Activated CD4-positive, alpha-beta T cell treated with anti-CD3 and anti-CD28 coated beads for 36 hours (primary cell): ENCODE results near the gene AP1S1. TPM values are rescaled to one million over a fixed set of nuclear protein-coding genes. Genes with fewer than 3 reads are reported as not detected.
"Not testable (repeated sequence)": the region's sequence is repeated elsewhere in the genome, so short reads cannot be mapped to it uniquely, and the experiment has no call there.

Experiments used
- ATAC-seq: fragments of 200-7000 bp; cut with Tn5 transposase; one replicate; pipeline ENCODE4 v1.10.0; 2021; ENCODE audit warnings: mild to moderate bottlenecking, moderate library complexity
- CTCF ChIA-PET: fragments of 350-600 bp; sonication (Branson Sonifier 250); formaldehyde crosslinking; loops from one replicate; lab custom pipeline; 2021; ENCODE audit warnings: antibody characterized with exemption; lab: Charles Lee
- POLR2A ChIA-PET: fragments of 350-600 bp; sonication (Branson Sonifier 250); formaldehyde crosslinking; loops from one replicate; lab custom pipeline; 2021; ENCODE audit warnings: antibody characterized with exemption, inconsistent platforms; lab: Charles Lee
- DNase-seq: peaks from one replicate; pipeline ENCODE4 v3.0.0-alpha.2; 2020
- H3K27ac Mint-ChIP-seq: one replicate; pipeline ENCODE4 v1.8.0; 2021; ENCODE audit warnings: mixed read lengths
- H3K27me3 Mint-ChIP-seq: one replicate; pipeline ENCODE4 v1.8.0; 2021; ENCODE audit warnings: mixed read lengths
- H3K36me3 Mint-ChIP-seq: one replicate; pipeline ENCODE4 v1.8.0; 2021; ENCODE audit warnings: low read depth, mixed read lengths
- H3K4me1 Mint-ChIP-seq: one replicate; pipeline ENCODE4 v1.8.0; 2021; ENCODE audit warnings: mixed read lengths
- H3K4me3 Mint-ChIP-seq: one replicate; pipeline ENCODE4 v1.8.0; 2021; ENCODE audit warnings: mild to moderate bottlenecking, moderate library complexity, mixed read lengths
- H3K9me3 Mint-ChIP-seq: one replicate; pipeline ENCODE4 v1.8.0; 2021; ENCODE audit warnings: low read depth, mixed read lengths
- intact Hi-C, 2 experiments: fragments of 100-400 bp; cut with DNase I in 1 of 2; cut with micrococcal nuclease in 1 of 2; formaldehyde crosslinking; loops; one replicate each; pipeline versions ENCODE4 v1.14.2 to v1.15.1; 2022 to 2024; cut with DNase I, micrococcal nuclease
- total RNA-seq, 2 experiments: library from RNA; stranded (reverse); gene quantifications; one replicate each; pipeline ENCODE4 v1.2.3, GENCODE V29; 2021

Gene AP1S1
- total RNA-seq, 2 experiments from 2014 or later, result 33.7 to 43.0 TPM

- no peak for DNase-seq
- ATAC-seq, result no peak
- CTCF ChIA-PET, result interaction anchor here (0.7 to 2.8 kb wide), 8 partner anchors 12 to 66 kb away, joined by 3 to 10 read pairs (median 4); no protein-coding TSS in a partner anchor
Observed at GRCh38 chr7:101125989-101126650, 28.2 kb upstream of the AP1S1 start.

GRCh38 chr7:101126651-101127459 is 27.4 kb upstream of the AP1S1 start, which contains the start of gene SERPINE1:
SERPINE1 (plus strand) TSS chr7:101127104; CDS start chr7:101128394, 1,290 bp downstream.
- H3K4me3 Mint-ChIP-seq, result no peak within 1 kb of the TSS
- ChIA-PET POLR2A (no interaction called here), CTCF (interaction anchor here (0.7 to 1.6 kb wide), 6 partner anchors 11 to 65 kb away, joined by 3 to 4 read pairs (median 3); no protein-coding TSS in a partner anchor)
- H3K27me3 Mint-ChIP-seq, result peaks cover 51% of the 10 kb centered on the region
- H3K4me1 Mint-ChIP-seq, result peaks cover 32% of the 10 kb centered on the region
- H3K9me3 Mint-ChIP-seq, result no peaks in the 10 kb centered on the region
- DNase-seq, result peak; percentile 60
- intact Hi-C loops, result no loop called here
- H3K27ac Mint-ChIP-seq, result no peak within 1 kb of the TSS
- no peaks in the 10 kb centered on the region for H3K36me3 Mint-ChIP-seq
- ATAC-seq, result peak; percentile 72

More at GRCh38 chr7:101125989-101126650, 28.2 kb upstream of the AP1S1 start:
- POLR2A ChIA-PET, result no interaction called here
- no peak overlapping the region for H3K4me3 Mint-ChIP-seq
- intact Hi-C loops, result no loop called here
- peaks cover 33% of the 10 kb centered on the region for H3K4me1 Mint-ChIP-seq
- peaks cover 52% of the 10 kb centered on the region for H3K27me3 Mint-ChIP-seq
- H3K9me3 Mint-ChIP-seq, result no peaks in the 10 kb centered on the region
- no peaks in the 10 kb centered on the region for H3K36me3 Mint-ChIP-seq
- H3K27ac Mint-ChIP-seq, result no peak overlapping the region

DNA sequence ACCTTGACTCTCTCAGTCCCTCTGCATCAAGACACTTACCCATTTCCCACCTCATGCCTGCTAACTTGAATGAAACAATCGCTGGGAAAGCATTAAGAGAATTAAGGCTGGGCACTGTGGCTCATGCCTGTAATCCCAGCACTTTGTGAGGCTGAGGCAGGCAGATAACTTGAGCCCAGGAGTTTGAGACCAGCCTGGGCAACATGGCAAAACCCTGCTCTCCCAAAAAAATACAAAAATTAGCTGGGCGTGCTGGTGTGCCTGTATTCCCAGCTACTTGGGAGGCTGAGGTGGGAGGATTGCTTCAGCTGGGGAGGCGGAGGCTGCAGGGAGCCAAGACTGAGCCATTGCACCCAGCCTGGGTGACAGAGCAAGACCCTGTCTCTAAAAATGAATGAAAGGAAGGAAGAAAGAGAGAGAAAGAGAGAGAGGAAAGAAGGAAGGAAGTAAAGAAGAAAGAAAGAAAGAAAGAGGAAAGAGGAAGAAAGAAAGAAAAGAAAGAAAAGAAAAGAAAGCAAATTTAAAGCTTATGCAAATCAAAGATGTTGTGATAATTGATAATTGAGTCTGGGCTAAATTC is 26.7 kb upstream of the AP1S1 start:
- ChIA-PET POLR2A (no interaction called here), CTCF (interaction anchor here (0.6 to 1.6 kb wide), 4 partner anchors 16 to 1528 kb away, joined by 3 to 4 read pairs (median 3); no protein-coding TSS in a partner anchor)
- H3K4me3 Mint-ChIP-seq, result no peak overlapping the region
- H3K27me3 Mint-ChIP-seq, result peaks cover 45% of the 10 kb centered on the region
- no peaks in the 10 kb centered on the region for H3K9me3 Mint-ChIP-seq
- DNase-seq, result no peak
- intact Hi-C loops, result no loop called here
- H3K36me3 Mint-ChIP-seq, result no peaks in the 10 kb centered on the region
- ATAC-seq, result no peak
- no peak overlapping the region for H3K27ac Mint-ChIP-seq
- H3K4me1 Mint-ChIP-seq, result peaks cover 25% of the 10 kb centered on the region

DNA sequence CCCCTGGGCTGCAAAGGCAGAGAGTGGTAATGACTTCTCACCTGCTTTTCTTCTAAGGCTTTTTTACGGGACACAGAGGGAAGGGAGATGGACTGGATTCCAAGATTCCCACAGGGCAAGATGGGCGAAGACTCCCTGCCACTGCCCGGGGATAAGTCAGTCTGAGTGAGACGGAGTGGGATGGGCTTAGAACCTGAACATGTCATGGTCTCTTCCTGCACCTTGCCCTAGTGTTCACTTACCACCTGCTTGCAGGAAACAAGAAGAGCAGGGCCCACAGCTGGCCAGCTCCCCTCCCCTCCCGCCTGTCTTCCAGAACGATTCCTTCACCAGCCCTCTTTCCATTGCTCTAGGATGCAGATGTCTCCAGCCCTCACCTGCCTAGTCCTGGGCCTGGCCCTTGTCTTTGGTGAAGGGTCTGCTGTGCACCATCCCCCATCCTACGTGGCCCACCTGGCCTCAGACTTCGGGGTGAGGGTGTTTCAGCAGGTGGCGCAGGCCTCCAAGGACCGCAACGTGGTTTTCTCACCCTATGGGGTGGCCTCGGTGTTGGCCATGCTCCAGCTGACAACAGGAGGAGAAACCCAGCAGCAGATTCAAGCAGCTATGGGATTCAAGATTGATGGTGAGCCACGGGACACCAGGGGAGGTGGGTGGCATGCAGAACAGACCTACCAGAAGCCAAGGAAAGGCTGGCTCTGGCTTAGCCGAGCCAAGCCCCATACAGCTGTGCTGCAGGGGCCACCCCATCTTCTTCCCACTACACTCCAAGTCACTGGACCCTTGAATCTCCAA is 26.0 kb upstream of the AP1S1 start:
- Mint-ChIP-seq H3K4me1 (peaks cover 24% of the 10 kb centered on the region), H3K4me3 (no peak overlapping the region), H3K9me3 (no peaks in the 10 kb centered on the region), H3K27me3 (peaks cover 42% of the 10 kb centered on the region), H3K36me3 (no peaks in the 10 kb centered on the region), H3K27ac (no peak overlapping the region)
- ChIA-PET POLR2A (no interaction called here), CTCF (interaction anchor here (0.6 to 1.4 kb wide), 3 partner anchors 16 to 1529 kb away, joined by 3 to 4 read pairs (median 3); no protein-coding TSS in a partner anchor)
- intact Hi-C loops, result no loop called here
- ATAC-seq, result no peak
- no peak for DNase-seq

DNA sequence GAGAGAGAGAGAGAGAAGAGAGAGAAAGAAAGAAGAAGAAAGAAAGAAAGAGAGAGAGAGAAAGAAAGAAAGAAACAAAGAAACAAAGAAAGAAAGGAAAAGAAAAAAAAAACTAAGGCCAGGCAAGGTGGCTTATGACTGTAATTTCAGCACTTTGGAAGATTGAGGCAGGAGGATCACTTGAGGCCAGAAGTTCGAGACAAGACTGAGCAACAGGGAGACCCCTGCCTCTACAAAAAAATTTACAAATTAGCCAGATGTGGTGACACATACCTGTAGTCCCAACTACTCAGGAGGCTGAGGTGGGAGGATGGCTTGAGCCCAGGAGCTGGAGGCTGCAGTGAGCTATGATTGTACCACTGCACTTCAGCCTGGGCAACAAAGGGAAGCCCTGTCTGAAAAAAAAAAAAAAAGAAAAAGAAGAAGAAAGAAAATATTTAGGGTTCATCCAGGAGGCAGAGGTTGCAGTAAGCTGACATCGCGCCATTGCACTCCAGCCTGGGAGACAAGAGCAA is 24.6 kb upstream of the AP1S1 start:
- peaks cover 36% of the 10 kb centered on the region for H3K27me3 Mint-ChIP-seq
- intact Hi-C loops, result no loop called here
- H3K9me3 Mint-ChIP-seq, result no peaks in the 10 kb centered on the region
- no peak overlapping the region for H3K27ac Mint-ChIP-seq
- POLR2A ChIA-PET, result interaction anchor here (0.6 kb wide), 1 partner anchor 1061 kb away, joined by 6 read pairs; no protein-coding TSS in a partner anchor
- peaks cover 31% of the 10 kb centered on the region for H3K4me1 Mint-ChIP-seq
- DNase-seq (no peak), ATAC-seq (no peak)
- no peak overlapping the region for H3K4me3 Mint-ChIP-seq
- CTCF ChIA-PET, result interaction anchor here (1.0 to 2.4 kb wide), 3 partner anchors 14 to 52 kb away, joined by 3 to 7 read pairs (median 4); no protein-coding TSS in a partner anchor
- no peaks in the 10 kb centered on the region for H3K36me3 Mint-ChIP-seq

GRCh38 chr7:101132626-101133600 is 21.4 kb upstream of the AP1S1 start:
- H3K36me3 Mint-ChIP-seq, POLR2A ChIA-PET, DNase-seq, H3K27ac Mint-ChIP-seq, ATAC-seq, H3K4me3 Mint-ChIP-seq, intact Hi-C loops, H3K9me3 Mint-ChIP-seq: not testable (repeated sequence)
- peaks cover 30% of the 10 kb centered on the region for H3K4me1 Mint-ChIP-seq
- CTCF ChIA-PET, result interaction anchor here (0.7 to 1.4 kb wide), 3 partner anchors 21 to 42 kb away, joined by 3 to 4 read pairs (median 4); no protein-coding TSS in a partner anchor
- H3K27me3 Mint-ChIP-seq, result peaks cover 18% of the 10 kb centered on the region

GRCh38 chr7:101133621-101134398 is 20.5 kb upstream of the AP1S1 start:
- Mint-ChIP-seq H3K27me3 (peaks cover 12% of the 10 kb centered on the region), H3K9me3 (no peaks in the 10 kb centered on the region), H3K27ac (no peak overlapping the region), H3K4me3 (no peak overlapping the region), H3K4me1 (peaks cover 37% of the 10 kb centered on the region), H3K36me3 (no peaks in the 10 kb centered on the region)
- ChIA-PET CTCF (interaction anchor here (0.7 to 1.8 kb wide), 6 partner anchors 10 to 252 kb away, joined by 3 to 10 read pairs (median 4); no protein-coding TSS in a partner anchor), POLR2A (no interaction called here)
- no peak for ATAC-seq
- no peak for DNase-seq
- intact Hi-C loops, result no loop called here

GRCh38 chr7:101134399-101134980 is 19.8 kb upstream of the AP1S1 start:
- H3K27ac Mint-ChIP-seq, result no peak overlapping the region
- H3K9me3 Mint-ChIP-seq, result no peaks in the 10 kb centered on the region
- CTCF ChIA-PET, result interaction anchor here (0.7 to 1.8 kb wide), 6 partner anchors 10 to 251 kb away, joined by 3 to 10 read pairs (median 4); no protein-coding TSS in a partner anchor
- intact Hi-C loops, result no loop called here
- no peaks in the 10 kb centered on the region for H3K36me3 Mint-ChIP-seq
- no peak overlapping the region for H3K4me3 Mint-ChIP-seq
- ATAC-seq (no peak), DNase-seq (no peak)
- peaks cover 41% of the 10 kb centered on the region for H3K4me1 Mint-ChIP-seq
- POLR2A ChIA-PET, result no interaction called here
- peaks cover 12% of the 10 kb centered on the region for H3K27me3 Mint-ChIP-seq
